Kidney capillary endothelial cell (primary cell): ENCODE data around the gene CBFA2T2.
A peak's percentile ranks its signal among the peaks of the same experiment; 100 is the strongest.
"Not testable (repeated sequence)": the region's sequence is repeated elsewhere in the genome, so short reads cannot be mapped to it uniquely, and the experiment has no call there.

ENCODE experiments used
- DNase-seq: peaks from one replicate; pipeline ENCODE4 v3.0.0-alpha.2; 2018; ENCODE audit warnings: low spot score

CBFA2T2 gene

DNA sequence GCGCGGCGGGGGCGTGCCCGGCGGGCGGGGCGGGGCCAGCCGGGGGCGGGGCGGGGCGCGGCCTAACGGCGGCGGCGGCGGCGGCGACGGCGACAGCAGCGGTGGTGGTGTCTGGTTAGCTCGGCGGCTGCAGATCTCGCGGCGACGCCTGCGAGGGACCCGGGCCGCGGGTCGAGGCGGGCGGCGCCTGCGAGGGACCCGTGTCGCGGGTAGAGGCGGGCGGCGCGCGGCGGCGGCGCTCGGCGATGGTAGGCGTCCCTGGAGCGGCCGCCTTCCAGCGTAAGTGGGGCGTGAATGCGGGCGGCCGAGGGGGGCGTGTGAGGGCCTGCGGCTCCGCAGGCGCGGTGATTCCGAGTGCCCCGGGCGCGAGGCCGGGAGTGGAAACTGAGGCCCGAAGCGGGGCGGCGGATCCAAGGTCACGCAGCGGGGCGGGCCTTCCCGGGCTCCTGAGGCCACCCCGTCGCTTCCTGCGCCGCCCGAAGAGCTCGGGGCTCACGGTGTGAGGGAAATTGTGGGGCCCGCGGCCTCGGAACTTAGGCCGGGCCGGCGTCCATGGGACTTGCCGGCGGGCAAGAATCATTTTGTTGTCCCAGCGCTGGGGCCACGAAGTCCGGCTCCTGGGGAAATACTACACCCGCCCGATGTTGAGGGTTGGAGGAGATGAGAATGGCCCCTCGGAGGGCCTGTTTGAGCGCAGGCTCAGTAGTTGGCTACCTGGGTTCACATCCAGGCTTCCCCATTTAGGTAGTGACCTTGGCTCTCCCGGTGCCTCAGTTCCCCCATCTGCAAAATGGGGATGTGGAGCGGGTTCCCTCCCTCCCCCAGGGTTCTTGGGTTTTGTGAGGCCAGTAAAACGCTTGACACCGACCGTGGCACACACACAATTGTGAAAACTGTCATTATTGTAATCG is at the start of gene CBFA2T2:
CBFA2T2 (plus strand) TSS at position 74 of the 911 bp plus-strand sequence; CDS start at position 246, 172 bp downstream.
- DNase-seq: peak; percentile 21

DNA sequence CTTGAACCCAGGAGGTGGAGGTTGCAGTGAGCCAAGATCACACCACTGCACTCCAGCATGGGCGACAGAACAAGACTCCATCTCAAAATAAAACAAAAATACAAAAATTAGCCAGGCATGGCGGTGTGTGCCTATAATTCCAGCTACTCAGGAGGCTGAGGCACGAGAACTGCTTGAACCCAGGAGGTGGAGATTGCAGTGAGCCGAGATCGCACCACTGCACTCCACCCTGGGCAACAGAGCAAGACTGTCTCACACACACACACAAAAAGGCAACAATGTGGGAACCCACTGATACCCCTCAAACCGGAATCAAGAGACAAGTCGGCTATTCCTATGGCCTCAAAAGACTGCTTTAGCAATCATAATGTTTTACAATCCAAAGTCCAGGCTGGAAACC is 49.3 kb upstream of the CBFA2T2 start:
- not testable (repeated sequence) for DNase-seq

DNA sequence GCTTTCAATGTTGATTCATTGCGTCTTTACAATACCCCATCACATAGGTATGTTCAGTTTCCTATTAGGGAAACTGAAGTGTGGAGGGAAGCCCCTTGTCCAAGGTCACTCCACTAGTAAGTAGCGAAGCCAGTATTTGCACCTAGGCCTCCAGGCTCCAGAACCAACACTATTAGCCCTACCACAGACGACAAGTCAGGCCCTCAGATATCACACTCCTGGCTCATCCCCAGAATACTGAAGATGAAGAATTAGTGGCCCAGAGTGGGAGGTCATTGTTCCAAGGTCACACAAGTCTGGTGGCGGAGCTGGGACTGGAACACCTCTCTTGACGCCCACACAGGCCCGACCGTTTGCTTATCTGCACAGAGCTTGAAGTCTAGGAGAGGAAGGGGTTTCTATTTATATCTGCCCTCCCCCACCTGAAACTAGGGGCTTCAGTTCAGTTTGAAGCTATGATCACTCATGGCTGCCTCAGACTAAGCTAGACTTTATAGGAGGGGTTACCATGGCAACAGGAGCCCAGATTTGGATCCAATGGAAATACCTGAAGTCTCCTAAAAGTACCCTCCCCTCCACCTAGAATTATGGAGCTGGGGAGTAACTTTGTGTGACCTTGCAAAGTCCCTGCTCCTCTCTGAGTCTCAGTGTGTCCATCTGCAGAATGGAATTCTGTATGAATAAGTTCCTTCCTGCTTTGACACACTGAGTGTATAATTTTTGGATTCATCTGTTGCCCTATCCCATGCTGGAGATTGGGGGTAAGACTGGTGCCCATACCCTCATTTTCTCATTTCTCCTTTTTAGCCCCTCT is 48.5 kb upstream of the CBFA2T2 start:
- DNase-seq: no peak

DNA sequence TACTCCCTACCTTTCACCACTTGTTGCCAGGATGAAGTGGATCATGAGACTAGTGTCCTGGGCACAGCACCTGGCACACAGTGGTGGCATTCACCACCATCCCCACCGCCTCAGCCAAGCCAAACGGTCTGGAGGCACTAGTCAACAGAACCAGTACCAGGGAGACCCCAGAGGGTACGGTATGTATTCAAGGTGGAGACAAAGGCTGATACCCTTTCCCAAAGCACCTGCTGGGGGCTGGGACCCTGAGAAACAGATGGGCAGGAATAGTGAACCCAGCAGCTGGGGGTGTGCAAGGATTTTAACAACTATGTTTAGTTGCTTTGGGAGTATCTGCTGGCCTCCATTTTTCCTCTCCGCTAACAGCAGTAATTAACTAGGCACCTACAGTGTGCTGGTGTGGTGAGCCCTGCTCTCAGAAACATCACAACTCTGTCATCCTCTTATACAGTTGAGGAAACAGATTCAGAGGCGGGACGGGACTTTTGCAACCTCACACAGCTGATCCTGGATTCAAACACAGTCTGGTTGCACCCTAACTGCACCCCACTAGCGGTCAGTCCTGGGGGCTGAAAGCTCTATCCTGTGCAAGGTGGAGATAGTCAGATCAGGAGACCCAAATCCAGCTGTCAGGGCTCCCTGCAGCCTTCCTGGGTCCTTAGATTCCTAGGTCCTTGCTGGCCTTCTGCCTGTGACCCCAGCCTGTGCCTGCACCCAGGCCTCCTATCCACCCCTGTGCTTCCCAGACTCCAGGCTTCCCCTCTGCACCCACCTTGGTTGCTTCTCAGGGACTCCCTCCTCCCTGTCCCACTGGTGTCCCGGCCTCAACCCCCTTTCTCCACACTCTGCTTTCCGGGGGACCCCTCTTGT is 47.5 kb upstream of the CBFA2T2 start:
- DNase-seq: no peak

DNA sequence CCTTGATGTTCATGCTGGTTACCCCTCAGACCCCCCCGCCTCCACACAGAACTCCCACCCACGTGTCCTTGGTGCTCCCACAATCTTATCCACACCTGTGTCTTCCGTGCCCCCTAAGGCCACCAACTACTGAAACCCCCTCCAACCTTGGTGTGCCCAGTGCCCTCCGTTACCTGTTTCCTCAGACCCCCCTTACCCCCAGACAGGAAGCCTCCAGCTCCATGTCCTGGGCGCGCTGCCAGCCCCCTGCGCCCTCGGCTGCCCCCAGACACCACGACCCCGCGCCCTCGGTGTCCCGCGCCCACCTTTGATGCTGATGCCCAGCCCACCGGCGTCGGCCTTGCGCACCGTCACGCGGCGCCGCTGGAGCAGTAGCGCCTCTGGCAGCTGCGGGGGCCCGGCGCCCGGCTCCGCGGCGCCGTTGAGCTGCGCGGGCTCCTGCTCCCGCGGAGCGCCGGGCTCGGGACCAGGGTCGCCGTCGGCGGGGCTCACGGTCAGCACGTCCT is 46.8 kb upstream of the CBFA2T2 start:
- peak; percentile 11 for DNase-seq

DNA sequence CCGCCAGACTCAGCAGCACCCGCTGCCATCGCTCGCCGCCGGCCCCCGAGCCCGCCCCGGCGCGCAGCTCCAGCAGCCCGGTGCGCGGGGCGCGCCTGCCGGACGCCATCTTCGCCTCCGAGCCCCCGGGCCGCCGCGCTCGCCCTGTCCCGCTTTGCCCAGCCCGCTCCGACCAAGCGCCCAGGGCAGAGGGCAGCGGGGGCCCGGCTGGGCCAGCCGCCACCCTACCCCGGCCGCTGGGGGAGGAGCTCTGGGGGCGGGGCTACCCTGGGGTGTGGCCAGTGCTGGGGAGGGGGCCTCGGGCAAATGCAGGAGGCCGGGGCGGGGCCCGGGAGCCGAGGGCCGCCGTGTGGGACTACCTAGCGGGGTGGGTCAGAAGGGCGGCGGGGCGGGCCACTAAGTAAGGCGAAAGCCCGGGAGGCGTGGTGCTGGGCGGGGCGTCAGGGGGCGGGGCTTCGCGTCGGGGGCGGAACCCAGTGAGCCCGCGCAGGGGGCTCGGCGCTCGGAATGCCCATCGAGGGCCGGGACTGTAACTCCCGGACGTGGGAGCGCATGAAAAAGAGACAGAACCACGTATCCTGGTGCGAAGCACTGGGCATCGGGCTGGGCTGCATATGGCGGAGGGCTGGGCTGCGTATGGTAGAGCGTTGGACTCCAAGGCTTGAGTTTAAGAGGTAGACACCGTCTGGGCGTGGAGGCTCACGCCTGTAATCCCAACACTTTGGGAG is 46.2 kb upstream of the CBFA2T2 start, which contains the start of gene SNTA1:
SNTA1 (minus strand) TSS at position 252 of the 728 bp plus-strand sequence; CDS start at position 109, 143 bp downstream.
- peak; percentile 63 for DNase-seq

DNA sequence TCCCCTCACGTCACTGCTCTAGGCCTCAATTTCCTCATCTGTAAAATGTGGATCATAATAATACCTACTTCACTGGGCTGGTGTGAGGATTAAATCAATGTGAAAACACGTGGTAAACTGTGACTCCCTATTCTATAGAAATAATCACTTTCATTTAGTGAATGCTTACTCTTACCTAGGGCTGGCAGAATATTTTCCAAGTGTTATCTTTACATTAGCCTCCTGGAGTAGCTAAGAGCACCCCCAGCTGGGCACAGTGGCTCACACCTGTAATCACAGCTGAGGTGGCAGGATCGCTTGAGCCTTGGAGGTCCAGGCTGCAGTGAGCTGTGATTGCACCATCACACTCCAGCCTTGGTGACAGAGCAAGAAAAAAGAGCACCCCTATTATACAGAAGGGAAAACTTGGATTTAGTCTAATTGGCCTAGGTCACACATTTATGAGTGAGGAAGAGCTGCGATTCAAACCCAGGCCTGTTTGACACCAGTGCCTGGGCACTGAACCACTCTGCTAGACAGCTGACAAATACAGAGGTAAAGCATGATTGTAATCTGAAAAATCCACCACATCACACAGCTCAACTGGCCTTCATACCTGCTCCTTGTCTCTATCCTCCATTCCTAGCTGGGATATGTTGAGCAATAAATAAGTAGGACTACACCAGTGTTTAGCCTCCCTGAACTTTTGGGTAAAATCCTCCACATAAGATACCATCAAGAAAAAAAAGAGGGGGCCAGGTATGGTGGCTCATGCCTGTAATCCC is 44.9 kb upstream of the CBFA2T2 start:
- no peak for DNase-seq

DNA sequence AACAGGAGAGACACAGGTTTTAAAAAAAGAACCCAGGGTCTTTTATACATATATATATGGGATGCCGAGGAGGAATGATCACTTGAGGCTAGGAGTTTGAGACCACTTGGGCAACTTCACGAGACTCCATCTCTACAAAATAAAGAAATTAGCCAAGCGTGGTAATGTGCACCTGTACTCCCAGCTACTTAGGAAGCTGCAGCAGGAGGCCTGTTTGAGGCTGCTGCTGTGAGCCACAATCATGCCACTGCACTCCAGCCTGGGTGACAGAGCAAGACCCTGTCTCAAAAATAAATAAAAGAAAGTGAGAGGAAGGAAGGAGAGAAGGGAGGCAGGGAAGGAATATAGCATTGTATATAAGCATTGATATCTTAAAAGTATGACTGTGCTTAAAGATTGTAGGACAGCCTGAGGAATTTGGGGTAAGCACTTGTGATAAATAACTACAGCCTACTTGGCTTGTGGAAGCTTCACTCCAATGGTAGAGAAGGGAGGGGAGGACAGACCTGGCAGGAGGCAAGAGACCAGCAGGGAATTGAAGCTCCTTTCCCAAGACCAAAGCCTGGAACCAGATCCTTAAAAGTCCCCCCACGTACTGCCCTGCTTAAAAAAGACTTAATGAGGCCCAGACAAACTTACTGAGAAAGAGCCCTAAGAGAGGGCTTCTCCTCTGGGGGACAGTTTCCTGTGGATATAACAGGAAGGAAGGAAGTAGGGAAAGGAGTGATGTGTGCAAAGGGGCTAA is 43.8 kb upstream of the CBFA2T2 start:
- DNase-seq: no peak

DNA sequence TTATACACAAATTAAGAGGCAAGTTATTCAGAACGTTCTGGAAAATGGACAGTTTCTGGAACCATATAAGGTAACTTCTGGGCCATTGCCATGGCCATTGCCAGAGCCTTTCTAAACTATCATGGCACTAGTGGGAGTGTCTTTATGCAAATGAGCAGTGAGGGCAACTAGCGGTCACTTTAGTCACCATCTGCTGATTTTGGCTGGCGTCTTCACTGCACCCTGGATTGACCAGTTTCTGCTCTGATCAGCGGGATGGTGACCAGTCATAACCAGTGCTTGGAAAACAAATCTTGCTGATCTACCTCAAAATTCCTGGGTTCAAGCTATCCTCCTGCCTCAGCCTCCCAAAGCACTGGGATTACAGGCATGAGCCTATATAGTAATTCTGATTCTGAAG is 39.0 kb upstream of the CBFA2T2 start:
- no peak for DNase-seq

DNA sequence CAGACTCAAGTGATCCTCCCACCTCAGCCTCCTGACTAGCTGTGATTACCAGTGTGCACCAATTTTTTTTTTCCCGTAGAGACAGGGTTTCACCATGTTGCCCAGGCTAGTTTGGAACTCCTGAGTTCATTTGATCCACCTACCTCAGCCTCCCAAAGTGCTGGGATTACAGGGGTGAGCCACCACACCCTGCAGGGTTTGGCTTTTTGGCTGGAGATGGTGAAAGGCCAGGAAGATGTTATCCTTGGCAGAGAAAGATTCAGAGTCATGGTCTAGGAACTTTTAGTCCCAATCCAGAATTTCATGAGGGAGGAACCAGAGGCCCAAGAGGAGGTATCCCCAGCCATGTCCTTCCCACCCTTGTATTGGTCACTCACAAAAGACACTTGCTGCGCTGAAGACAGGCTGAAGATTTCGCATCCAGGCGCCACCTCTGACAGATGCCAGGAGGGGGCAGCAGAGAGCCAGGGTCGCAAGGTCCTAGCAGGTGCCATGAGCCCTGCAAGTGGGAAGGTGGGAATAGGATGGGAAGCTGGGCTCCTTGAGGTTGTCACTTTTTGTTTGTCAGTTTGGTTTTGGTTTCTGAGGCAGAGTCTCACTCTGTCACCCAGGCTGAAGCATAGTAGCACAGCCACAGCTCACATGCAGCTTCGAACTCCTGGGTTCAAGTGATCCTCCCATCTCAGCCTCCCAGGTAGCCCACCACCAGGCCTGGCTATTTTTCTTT is 32.8 kb upstream of the CBFA2T2 start:
- DNase-seq: peak; percentile 69

DNA sequence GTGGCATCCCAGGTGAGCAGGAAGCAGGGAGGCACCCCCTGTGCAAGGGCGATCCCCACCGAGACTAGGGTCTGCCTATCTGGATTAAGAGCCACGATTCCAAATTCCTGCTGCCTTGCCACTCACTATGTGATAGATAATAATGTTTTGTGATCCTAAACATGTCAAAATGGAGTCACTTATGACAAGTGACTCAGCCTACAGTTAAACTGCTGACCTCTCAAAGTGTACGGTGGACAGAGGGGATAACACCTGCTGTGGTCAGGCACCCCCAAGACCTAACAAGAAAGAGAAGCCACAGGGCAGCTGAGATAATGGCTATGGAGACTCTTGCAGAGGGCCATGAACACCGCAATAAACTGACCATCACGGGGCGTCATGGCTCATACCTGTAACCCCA is 30.3 kb upstream of the CBFA2T2 start:
- DNase-seq: no peak

DNA sequence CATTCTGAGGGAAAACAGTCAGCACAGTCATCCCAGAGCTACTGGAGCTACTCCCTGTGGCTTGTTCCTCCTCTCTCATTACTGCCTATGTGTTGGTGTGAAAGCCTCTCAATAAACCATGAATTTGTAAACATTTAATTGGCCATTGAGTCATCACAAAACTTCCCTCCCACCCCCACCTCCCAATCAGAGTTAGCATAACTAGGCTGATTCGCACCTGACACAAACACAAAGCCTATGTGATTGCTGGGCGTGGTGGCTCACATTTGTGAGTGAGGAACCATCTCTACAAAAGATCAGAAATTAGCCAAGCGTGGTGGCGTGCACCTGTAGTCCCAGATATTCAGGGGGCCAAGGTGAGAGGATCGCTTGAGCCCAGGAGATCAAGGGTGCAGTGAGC is 29.2 kb upstream of the CBFA2T2 start:
- no peak for DNase-seq

DNA sequence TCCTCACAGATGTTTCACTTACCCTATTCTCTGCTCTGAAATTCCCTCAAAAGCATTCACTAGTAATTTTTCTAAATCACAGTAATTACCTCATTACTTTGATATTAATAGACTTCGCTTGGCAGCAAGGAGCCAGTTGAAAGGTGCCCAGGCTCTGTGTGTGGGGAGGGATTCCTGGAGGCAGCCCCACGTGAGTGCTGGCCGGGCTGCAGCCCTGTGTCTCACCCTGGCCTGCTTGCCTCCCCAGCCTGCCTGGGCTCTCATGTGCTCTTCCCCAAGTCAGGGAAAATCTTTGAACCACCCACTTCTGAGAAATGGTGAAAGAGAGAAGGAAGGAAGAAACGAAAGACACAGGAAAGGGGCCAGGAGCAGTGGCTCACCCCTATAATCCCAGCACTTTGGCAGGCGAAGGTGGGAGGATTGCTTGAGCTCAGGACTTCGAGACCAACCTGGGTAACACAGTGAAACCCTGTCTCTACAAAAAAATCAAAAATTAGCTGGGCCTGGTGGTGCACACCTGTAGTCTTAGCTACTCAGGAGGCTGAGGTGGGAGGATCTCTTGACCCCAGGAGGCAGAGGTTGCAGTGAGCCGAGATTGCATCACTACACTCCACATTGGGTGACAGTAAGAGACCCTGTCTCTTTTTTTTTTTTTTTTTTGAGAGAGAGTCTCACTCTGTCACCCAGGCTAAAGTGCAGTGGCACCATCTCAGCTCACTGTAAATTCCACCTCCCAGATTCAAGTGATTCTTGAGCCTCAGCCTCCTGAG is 26.4 kb upstream of the CBFA2T2 start:
- no peak for DNase-seq

DNA sequence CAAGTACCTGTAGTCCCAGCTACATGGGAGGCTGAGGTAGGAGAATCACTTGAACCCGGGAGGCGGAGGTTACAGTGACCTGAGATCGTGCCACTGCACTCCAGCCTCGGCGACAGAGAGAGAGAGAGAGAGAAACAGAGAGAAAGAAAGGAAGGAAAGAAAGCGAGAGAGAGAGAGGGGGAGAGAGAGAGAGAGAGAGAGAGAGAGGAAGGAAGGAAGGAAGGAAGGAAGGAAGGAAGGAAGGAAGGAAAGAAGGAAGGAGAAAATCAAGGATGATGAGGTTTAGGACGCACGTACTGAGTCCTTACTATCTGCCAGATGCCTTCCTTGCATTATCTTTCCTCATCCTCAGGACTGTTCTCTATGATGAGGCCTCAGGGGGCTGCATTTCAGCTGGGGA is 25.1 kb upstream of the CBFA2T2 start:
- not testable (repeated sequence) for DNase-seq

DNA sequence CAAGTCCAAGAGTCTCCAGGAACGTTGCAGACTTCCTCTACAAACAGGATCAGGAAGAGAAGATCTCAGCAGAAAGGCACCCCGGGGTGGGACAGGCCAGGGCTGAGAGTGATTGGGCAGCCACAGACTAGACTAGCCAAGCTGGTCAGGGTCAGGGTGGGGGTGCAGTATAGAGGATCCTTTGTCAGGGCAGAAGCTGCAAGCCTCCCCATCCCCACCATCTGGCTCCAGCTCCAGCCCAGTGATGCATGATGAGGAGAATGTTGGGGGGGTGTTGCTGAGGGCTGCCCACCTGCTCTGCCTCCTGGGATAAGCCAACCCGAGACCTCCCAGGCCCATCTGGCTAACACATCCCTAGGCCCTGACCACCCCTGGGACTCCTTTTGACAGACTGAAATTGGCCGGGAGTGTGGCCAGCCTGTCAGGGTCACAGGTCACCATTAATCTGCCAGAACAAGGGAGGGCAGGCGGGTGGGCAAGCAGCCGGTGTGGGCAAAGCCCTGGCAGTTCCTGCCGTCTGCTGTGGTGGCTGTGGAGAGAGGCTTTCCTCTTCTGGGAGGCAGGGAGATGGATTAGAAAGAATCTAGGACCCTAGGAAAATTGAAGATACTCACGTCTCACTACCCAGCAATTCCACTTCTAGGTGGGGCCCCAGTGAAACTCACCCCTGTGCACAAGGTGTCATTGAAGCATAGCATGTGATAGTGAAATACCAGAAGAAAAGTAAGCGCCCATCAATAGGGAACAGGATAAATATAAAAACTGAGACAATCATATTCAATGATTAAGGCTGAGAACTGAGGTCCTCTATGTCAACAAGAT is 24.2 kb upstream of the CBFA2T2 start:
- no peak for DNase-seq

DNA sequence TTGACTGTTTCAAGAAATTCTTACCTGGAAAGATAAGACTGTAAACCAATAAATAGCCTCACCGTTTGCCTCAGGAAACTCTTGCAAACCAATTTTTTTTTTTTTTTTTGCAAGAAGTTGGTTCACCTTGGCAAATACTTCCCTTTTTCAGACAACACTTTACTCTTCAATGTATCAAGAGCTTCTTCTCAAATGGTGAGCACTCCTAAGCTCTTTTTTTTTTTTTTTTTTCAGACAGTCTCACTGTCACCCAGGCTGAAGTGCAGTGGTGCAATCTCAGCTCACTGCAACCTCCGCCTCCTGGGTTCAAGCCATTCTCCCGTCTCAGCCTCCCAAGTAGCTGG is 23.6 kb upstream of the CBFA2T2 start:
- DNase-seq: no peak

DNA sequence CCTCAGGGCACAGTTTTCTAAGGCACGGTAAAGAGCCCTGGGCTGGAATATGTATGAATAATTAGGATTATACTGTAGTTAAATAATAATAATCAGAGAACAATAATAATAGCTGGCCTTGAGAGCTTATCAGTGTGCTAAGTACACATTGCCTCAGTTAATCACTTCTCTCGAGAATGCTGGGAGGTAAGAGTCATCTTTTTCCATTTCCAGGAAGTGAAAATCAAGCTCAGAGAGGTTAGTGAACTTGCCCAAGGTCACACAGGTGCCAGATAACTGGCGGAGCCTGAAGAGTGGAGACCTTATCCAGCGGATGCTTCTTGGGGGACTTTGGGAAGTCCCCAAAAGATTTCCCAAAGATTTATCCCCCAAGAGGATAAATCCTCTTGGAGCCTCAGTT is 19.4 kb upstream of the CBFA2T2 start:
- no peak for DNase-seq
